GM10266 (cell line): ENCODE data around the gene PRKAR2B.

Source experiments
- DNase-seq: peaks from one replicate; pipeline ENCODE4 v3.0.0; 2012; ENCODE audit errors: extremely low spot score
- CTCF ChIP-seq: IDR thresholded peaks from 2 replicates; pipeline ENCODE4 v1.5.1; 2012; ENCODE audit warnings: mild to moderate bottlenecking, low read depth; ENCODE audit not compliant: control insufficient read depth, insufficient read depth; ENCODE audit errors: missing control alignments

The PRKAR2B gene

GRCh38 chr7:107075863-107076574 is 31.5 kb downstream of the PRKAR2B start:
- no peak for TF ChIP-seq CTCF
- no peak for DNase-seq

GRCh38 chr7:107076781-107077698 is 32.5 kb downstream of the PRKAR2B start:
- no peak for TF ChIP-seq CTCF
- DNase-seq, result no peak

- no peak for DNase-seq
- TF ChIP-seq CTCF, result no peak
These were observed 33.4 kb downstream of the PRKAR2B start for GRCh38 chr7:107077699-107078516.

- TF ChIP-seq CTCF, result no peak
- DNase-seq, result no peak
These were observed 34.0 kb downstream of the PRKAR2B start for GRCh38 chr7:107078517-107078966.

GRCh38 chr7:107079212-107079940 is 34.9 kb downstream of the PRKAR2B start:
- DNase-seq, result no peak
- no peak for TF ChIP-seq CTCF

GRCh38 chr7:107080099-107080505 is 35.6 kb downstream of the PRKAR2B start:
- DNase-seq, result no peak

More at GRCh38 chr7:107080099-107080505, 35.6 kb downstream of the PRKAR2B start:
- TF ChIP-seq CTCF, result no peak
